Smooth muscle cell of the brain vasculature (primary cell): ENCODE results near the gene PHACTR3.

ENCODE experiments used
- DNase-seq: peaks from one replicate; pipeline ENCODE4 v3.0.0-alpha.2; 2012; ENCODE audit warnings: low read depth, low spot score

PHACTR3 gene

GRCh38 chr20:59790346-59790745 is 186.0 kb downstream of the PHACTR3 start:
- no peak for DNase-seq

DNA sequence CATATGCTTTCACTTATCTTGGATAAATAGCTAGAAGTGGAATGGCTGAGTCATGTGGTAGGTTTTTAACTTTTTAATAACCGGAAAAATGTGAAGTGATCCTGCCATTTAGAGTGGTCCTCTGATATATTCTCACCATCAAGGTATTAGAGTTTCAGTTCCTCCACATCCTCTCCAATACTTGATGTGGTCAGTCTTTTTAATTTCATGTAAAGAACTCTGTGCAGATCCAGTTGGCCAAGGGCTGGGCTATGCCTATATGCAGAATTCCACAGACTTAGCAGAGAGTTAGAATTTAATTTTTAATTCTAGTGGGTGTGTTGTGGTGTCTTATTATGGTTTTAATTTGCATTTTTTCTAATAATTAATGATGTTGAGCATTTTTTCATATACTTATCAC is 188.0 kb downstream of the PHACTR3 start:
- no peak for DNase-seq

DNA sequence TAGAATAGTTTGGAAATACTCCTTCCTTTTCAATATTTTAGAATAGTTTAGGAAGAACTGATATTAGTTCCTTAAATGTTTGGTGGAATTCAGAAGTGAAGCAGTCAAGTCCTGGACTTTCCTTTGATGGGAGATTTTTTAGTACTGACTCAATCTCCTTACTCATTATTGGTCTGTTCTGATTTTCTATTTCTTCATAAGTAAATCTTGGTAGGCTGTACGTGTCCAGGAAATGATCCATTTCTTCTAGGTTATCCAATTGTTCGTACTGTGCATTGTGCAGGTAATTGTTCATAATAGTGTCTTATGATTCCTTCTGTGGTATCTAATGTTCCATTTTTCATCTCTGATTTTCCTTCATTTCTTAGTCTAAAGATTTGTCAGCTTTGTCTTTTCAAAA is 190.2 kb downstream of the PHACTR3 start:
- no peak for DNase-seq

- no peak for DNase-seq
Measured at GRCh38 chr20:59800309-59800708, 196.0 kb downstream of the PHACTR3 start.

GRCh38 chr20:59802018-59802417 is 197.7 kb downstream of the PHACTR3 start:
- DNase-seq = no peak

- DNase-seq = no peak
Measured at GRCh38 chr20:59802471-59803221, 198.3 kb downstream of the PHACTR3 start.

GRCh38 chr20:59804347-59804746 is 200.0 kb downstream of the PHACTR3 start:
- no peak for DNase-seq

GRCh38 chr20:59804871-59805665 is 200.7 kb downstream of the PHACTR3 start:
- DNase-seq = no peak

- DNase-seq = no peak
Measured at GRCh38 chr20:59805786-59806577, 201.6 kb downstream of the PHACTR3 start.

DNA sequence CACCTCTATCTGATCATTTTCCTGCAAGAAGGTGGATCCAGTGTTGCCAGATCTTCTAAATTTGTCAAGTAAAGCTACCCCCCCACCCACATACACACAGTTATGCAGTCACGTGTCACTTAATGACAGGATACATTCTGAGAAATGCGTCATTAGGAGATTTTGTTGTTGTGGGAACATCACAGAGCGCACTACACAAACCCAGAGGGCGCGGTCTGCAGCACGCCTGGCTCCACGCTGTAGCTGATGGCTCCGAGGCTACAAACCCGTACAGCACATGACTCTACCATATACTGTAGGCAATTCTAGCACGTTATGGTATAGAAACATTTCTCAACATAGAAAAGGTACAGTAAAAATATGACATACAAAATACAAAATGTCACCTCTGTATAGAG is 202.2 kb downstream of the PHACTR3 start:
- no peak for DNase-seq

DNA sequence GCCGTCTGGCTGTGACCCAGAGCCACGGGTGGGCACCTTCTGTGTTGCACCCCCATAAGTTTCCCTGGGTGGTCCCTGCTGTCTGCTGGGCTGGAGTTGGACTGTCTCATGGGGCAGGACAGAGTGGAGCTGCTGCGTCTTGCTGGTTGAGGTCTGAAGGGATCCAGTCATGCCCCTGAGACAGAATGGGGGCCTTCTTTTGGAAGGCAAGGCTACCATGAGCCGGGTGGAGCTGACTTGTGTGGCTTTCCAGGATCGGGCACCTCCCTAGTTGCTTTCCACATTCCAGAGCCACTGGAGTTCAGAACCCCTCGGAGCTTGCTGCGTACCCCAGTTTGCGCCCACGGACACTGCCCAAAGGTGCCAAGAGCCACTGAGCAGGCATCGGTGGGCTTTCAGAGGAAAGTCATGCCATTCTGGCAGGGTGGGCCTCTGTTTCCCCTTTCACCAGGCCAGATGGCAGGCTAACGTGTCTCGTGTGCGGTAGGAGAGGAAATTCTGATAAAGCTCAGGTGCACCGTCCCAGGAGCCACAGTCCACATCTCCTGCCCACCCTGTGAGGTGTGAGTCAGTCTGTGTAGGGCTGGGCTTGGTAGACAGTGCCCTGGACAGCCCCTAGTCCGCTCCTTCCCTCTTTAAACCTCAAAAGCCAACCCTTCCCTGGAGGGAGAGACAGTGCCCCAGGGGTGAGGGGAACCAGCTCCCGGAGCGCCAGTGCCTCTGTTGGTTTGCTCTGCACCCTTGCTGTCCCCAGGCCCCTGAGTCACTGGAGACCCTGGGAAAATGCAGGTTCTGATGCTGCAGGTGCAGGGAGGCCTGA is 203.8 kb downstream of the PHACTR3 start:
- DNase-seq = no peak

- DNase-seq = no peak
Measured at GRCh38 chr20:59808729-59809381, 204.5 kb downstream of the PHACTR3 start.

GRCh38 chr20:59809630-59810448 is 205.5 kb downstream of the PHACTR3 start:
- DNase-seq = no peak

DNA sequence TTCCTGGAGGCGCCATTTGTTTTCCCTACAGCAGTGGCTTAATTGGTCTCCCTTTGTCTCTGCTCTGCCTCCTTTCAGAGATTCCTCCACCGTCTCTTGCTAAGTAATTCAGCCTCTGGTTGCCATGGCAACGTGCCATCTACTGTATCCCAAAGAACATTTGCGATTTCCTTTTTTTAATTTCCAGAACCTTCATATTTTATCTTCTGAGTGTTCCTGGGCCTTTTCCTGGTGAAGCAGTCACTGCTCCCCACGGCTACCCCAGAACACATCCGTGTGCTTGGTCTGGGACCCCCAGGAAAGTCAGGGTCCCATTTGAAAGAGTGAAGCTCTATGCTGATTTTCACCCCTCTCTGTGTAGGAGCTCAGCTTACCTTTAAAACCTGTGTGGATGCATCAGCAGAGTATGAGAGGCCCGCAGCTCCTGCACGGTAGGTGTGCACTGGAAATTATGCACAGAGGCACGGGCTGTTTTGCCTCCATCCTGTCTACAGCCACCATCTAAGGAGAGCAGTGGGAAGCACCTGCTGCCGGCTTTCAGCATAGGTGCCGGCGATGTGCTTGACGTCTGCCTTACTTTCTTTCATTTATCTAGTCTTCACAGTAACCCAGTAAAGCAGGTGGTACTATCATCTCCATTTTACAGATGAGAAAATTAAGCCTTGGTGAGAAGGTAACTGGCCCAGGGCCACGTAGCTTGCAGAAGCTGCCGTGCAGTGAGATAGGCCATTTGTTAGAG is 206.3 kb downstream of the PHACTR3 start:
- no peak for DNase-seq

GRCh38 chr20:59811681-59812171 is 207.4 kb downstream of the PHACTR3 start:
- DNase-seq = no peak

DNA sequence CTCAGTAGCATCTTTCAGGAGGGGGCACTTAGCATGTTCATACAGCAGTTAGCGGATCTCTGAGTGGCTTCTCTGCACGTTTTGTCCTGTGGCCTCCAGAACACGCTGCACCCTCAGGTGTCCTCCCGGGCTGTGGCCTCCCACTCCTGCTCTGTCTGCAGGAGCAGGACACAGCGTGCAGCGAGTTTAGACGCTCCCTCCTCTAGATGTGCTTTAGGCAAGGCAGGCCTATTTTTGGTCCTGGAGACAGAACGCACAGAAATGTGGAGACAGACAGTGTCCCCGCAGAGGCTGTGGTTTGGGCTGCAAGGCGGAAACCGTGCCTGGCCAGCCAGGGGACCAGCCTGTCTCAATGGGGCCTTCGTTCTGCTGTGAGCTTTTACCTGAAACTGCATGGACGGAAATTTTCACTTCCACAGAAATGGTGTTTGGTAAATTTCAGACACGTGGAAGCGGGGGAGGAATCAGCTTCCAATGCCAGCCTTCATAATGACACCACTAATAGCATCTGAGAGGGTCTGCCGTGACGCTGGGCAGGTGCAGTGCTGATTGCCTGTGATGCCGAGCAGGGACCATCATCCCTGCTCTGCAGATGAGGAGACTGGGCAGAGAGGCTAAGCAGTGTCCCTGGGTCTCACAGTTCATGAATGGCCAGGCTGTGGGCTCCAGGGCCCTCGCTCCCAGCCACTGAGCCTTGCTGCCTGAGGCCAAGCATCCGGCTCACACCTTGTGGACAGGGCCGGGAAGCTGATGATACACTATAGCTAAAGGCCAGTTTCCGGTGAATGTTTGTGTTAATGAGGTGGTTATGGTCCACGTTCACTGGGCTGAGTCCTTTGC is 208.2 kb downstream of the PHACTR3 start:
- DNase-seq = no peak

DNA sequence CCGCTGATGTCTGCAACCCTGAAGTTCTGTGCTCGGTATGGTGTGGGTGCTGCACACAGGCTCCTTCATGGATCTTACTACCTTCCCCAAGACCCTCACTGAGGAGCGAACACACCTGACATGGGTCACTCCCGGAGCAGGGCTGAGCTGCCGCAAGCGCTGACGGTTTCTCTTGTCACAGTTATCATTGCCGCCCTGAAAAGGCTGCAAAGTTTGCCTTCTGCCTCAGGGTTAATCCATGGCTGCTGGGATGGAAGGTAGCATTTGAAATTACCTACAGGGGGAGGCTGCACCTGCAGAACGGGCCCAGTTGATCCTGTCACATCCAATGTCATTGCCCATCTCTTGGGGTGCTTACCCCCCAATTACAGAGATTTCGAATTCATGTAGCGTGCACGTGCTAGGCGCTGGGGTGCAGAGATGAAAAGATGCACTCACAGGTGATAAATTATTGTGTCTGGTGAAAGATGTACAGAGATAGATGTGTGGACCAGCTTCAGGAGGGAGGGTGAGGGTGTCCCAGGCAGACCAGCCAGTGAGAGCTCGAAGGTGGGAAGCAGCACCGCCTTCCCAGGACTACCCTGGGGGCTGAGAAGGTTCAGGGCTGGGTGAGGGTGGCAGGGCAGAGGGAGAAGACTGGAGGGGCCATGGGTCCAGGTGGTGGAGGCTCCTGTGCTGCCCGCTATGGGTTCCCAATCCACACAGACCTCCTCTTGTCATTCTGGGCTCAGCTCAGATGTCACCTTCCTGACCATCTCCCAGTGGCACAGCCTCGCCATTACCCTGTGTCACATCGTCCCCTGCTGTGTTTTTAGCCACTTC is 209.0 kb downstream of the PHACTR3 start:
- no peak for DNase-seq
